ENCODE measurements around the gene SRCIN1.

Gene SRCIN1

DNA sequence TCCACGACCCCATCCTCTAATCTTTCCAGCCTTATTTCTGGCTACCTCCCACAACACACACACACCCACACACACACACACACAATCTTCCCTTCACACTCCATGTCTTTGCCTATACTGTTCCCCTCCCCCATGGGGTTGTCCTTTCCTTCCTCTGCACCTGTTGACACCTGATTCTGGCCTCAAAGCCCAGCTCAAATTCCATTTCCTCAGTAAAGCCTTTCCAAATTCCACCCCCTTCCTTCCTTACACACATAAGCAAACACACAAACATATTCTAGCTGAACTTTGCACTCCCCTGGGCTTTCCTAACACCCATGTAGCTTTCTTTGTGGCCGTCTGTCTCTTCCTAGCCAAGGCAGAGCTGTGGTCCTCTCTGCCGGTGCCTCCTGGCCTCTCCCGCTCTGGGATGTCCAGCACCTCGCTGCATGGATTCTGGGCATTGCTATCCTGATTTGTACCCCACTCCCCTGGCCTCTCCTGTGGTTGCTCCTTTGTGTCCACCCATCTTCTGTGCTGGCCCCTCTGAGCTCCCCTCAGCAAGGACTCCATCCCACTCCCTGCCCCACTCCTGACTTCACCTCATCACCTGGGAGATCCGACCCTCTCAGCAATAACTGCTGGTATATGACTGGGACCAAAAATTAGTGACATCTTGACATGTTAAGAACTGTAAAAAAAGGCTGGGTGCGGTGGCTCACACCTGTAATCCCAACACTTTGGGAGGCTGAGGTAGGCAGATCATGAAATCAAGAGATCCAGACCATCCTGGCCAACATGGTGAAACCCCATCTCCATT lies 8.4 kb upstream of the SRCIN1 start:
- no peak for DNase-seq

DNA sequence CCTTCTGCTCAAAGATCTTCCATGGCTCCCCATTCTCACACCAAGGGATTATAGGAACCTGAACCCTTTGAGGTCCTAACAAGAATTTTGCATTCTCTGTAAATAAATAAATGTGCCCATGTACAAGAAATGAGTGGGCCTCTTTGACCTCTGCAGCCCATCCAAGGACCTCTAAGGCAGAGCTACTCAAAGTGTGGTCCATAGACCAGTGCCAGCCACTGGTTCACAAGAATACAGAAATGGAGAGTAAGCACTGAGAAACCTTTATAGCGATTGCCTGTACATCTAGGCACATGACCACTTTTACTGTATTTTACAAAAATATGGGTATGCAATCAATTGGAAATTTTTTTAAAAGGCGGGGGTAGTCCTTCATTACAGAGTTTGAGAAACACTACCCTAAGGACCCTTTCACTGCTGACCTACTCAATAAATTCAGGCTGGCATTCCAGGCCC lies 7.8 kb upstream of the SRCIN1 start:
- no peak for DNase-seq

DNA sequence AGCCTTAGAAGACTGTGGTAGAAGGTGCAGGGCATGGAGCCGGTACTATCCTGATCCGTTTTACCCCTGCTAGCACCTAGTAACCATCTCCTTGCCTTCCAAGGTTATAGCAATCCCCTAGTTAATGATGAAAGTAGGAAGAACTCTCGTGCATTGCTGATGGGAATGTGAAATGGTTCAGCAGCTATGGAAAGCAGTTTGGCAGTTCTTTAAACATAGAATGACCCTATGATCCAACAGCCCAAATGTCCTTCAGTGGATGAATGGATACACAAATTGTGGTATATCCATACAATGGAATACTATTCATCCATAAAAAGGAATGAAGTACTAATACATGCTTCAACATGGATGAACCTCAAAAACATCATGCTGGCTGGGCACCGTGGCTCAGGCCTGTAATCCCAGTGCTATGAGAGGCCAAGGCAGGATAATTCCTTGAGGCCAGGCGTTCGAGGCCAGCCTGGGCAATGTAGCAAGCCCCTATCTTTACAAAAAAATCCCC lies 6.2 kb upstream of the SRCIN1 start:
- DNase-seq: no peak

DNA sequence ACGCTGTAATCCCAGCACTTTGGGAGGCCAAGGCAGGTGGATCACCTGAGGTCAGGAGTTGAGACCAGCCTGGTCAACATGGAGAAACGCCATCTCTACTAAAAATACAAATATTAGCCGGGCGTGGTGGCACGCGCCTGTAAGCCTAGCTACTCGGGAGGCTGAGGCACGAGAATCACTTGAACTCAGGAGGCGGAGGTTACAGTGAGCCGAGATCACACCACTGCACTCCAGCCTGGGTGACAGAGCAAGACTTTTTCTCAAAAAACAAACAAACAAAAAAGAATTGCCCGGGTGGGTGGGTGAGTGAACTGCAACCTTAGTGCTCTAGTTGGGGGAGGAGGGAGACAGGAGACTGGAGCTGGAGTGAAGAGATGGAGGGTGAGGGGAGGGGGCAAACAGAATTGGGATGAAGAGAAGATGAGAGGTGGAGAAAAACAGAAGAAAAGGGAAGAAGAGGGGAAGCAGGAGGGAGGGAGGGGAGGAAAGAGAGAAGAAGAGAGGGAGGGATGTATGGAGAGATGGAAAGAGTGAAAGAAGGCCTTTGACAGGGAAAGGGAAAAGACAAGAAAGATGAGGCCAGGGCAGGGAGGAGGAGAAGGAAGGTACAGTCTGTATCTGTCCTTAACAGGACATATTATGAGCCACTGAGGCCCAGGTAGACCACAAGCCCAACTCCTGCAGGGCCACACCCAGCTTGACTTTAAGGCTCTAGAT lies 5.5 kb upstream of the SRCIN1 start:
- no peak for DNase-seq

DNA sequence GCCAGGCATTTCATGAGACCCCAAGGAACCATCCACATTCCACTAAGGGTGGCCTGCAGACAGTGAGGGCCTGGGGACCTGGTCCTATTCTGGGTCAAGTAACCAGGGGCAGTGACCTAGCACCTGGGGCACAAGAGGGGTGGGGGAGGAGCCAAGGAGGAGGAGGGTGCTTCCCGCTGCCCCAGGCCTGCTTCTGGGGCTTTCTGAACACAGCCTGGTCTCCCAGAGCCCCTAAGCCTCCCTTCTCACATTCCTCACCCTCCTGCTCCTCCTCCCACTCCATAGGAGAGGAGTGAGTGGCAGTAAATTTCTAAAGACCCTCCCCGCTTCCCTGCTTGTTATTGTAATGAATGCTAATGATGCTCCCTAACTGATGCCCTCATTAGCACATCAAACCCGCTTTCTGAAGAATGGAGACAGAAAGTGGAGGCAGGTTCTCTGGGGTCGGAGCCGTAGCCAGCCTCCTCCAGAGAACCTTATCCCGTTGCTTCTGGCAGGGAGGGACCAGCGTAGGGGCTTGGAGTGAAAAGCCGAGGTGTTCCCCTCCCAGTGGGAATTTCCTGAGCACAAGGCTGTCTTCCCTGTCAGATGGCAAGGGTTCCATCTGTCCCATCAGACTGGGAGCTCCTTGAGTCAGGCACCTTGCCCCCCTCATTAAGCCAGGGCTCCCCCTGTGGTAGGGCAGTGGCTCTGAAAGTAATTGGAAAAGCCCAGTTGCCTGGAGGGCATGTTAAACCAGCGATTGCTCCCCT lies 3.7 kb upstream of the SRCIN1 start:
- no peak for DNase-seq

DNA sequence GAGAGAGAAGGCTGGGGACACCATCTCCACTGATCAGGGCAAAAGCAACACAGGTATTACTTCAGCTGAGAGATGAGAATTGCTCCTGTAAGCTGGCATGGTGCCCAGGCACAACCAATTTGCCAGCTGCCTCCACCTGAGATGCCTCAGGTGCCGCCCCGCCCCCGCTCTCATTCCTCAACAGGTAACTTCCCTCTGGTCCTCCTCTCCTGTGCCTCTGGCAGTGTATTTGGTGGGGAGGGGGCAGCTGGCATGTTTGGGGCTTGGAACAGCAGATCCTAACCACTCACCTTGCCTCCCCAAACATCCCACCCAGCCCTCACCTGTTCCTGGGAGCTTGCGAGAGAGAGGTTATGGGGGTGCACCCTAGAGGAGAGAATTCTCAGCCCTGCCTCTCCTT lies 2.9 kb upstream of the SRCIN1 start:
- DNase-seq: no peak

DNA sequence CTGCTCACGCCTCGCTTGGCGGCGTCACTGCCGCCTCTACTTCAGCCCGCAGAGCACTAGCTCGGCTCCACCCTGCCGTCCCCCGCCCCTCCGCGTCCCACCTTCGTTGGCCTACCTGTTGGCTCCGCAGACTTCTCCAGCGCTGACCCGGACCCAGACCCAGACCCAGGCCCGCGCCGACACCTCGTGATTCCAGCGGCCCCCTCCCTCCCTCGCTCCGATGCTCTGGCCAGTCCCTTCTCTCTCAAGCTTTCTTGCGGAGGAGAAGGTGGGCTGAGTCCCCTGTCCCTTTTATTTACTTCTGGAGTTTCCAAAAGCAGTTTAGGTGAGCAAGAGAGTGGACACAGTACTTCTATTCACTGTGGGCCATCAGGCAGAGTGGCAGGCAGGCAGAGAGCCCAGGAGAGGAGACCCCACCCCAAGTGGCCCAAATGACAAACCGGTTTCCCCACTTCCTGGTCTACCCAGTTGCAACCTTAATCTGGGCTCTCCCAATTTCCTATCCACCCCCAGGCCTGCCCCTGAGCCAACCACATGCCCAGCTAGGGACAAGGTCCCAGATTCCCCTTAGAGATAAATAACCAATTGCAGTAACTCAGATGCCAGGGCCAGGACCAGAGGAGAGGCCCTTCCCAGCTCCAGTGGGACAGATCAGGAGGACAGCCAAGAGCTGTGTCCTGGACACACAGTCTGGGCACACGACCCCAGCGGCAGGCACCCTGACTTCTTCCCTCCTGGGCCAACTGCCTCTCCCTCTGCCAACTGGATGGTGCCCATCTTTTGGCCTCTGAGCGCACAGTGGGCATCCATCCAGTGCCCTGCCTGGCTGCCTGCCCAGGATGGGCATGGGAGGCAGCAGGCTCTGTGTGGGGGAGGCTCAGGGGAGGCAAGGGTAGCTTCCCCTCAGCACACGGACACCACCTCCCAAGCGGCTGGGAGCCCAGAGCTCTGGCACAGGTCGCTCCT lies 1.2 kb upstream of the SRCIN1 start:
- DNase-seq: peak; percentile 53

DNA sequence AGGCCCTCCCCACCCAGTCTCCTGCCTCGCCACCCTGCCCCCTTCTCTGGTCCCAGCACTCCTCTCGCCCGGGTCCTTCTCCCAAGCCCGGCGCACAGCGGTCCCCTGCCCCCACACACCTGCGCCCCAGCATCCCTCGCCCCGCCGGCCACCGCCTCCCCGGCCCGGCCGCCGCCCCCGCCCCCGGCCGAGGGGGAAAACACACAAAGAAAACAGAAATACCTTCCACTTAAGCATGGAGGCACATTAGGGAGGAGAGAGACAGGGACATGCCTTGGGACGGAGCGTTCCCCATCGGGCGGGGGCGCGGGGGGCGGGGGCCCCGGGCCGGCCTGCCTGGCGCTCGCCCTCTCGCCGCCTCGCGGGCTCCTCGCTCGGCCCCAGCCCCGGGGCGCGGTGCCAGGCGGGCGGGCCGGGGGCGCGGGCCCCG lies 326 bp downstream of the SRCIN1 start:
- no peak for DNase-seq

DNA sequence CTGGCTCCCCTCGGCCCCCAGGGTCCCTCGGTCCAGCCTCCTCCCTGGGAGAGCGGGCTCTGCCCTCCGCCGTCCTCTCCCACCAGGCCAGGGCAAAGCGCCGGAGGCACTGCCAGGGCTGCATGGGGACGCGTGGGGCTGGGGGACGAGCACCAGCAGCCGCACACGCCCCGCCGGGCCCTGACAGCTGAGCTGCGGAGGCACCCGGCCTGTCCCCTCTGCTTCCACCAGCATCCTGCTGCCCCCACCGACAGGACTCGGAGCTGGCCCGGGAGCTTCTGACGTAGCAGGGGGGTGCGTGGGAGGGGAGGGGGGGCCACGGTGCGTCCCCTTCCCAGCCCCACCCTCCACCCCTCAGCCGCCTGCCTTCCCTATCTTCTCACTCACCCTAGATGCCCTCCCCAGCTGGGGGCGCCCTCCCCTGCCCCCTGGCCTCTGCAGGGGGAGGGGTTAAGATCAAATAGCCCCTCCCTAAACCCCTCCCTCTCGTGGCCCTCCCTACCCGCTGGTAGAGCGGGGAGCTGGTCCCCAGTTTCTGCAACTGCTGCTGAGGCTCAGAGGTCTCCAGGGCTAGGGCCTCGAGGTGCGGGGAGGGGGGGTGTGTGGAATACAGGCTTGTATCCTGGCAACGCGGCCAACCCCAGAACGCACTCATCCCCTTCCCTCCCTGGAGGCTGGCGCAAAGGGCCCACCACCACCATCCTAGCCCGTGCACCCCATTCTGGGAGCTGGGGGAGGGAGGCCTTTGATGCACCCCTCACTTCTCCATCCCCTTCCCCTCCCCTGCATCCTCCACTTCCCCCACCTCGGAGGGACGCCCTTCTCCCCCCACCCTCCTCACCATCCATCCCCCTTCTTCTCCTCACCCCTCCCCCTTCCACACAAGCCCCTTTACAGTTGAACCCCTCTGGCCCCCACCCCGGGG lies 1.0 kb downstream of the SRCIN1 start:
- no peak for DNase-seq

DNA sequence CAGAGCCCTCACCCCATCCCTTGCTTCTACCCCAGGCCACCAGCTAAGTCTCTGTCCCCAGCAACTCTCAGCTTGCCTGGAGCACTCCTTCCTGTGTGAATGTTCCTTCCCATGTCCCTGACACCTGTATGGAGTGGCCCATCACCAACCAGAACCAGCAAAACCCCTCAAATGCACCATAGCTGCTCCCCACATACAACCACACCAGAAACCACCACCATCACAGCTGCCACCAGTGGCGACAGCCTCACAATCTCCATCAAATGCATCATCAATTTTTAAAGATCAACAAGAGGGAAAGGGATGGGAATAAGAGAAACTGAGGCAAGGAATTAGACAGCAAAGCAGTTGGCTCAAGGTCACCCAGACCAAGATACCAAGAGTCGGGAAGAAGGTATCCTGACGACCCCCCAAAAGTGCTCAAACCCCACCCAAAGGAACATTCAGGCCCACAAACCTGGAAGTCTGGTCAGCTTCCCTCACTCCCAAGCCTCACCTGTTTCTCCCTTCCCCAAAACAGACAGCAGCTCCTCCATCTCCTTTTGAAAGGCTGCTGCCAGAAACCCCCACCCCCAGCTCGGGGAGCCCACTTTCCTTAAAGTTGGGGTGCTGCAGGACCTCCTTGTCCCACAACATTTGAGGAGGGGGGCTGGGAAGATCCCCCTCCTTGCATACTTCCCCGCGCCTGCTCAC lies 1.8 kb downstream of the SRCIN1 start:
- no peak for DNase-seq

DNA sequence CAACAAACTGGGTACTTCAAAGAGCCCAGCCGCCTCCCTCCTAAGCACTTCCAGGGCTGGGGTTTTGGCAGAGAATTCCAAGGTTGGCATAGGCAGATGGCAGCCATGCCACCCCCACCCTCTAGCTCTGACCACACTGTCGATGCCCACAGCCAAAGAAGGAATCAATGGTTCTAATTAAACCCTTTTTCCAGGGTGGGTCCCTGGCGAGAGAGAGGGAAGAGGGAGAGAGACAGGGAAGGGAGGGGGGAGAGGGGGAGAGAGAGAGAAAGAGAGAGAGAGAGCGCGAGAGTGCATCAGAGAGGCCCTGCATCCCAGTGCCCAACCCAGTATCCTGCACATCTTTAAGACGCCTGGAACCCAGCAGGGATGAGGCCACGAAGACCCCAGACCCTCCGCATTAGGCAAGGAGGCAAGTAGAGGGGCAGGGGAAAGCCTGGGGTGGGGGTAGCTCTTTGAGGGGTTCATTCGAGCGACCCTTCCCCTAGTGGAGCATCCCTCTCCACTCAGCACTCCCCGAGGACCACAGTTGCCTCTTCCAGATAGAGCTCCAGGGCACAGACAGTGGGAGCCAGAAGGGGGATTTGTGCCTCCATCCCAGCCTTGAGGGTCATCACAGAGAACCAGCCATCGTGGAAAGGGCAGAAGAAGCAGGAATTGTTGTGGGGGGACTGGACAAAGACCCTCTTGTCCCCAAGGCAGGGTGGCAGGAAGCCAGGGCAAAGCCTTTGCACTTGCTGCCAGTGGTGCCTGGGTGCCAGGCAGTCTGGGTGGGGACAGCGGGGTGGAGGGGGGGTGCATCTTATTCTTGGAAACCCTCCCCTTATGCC lies 2.6 kb downstream of the SRCIN1 start:
- DNase-seq: peak; percentile 16

DNA sequence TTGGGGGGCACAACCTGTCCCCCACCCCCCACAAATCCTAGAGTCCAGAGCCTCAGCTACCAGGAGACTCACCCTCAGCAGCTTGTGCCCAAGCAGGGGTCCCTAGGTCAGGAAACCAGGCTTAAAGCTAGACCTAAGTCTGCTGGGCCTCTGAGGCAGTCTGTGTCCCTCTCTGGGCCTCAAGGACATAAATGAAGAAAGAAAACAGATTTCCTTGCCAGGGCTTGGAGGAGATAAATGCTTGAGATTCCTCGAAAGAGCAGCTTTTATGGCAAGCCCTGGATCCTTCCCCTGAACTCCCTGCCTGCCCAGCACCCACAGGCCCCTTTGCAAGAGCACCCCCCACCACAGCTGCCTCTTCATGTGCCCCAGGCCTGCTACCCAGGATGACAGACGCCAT lies 3.3 kb downstream of the SRCIN1 start:
- DNase-seq: no peak

DNA sequence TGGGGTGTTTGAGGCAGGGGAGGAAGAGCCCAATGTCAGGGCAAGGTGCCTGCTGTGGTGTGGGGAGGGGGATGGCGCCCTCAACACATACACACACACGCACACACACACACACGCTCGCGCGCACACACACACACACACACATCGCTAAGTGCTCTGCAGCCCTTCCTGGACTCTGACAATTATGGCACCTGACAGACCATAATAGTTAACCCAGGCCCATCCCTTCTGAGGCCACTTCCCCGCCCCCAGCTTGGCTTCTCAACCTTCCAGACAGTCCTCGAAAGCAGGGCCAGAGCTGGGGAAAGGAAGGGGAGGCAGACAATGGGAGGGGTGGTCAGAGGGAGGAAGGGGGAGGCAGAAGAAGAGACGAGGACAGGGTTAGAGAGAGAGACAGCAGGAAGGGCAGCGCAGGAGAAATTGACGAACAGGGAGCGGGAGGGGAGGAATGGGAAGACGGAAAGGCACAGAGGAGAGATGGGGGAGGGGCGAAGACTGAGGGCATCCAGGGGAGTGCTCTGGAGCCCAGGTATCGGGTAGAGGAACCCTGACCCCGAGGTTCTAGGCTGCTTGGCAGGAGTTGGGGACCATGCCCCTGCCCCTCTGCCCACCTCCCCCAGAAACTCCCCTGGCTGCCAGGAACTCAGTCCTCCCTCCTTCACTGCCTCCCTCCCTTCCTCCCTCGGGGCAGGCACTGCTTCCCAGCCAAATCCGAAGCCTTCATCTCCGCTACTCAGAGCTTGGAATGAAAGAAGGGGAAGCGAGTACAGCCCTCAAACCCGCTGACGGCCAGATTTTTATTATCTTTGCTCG lies 4.0 kb downstream of the SRCIN1 start:
- peak; percentile 36 for DNase-seq

DNA sequence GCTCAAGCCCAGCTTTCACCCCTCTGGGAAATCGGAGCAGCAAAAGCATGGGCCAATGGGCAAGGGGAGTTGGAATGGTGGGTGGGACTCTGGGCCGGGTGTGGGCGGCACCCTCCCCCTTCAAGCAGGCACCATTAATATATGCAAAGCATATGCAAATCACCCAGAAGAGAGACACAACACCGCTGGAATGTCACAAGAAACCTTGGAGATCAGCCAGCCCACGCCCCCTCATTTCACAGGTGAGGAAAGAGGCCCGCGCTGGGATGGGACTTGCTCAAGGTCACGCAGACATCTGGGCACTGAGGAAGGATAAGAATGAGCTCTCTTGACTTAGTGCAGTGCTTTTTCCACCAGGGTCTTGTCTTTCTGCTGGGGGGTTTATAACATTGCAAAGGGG lies 4.8 kb downstream of the SRCIN1 start:
- no peak for DNase-seq

DNA sequence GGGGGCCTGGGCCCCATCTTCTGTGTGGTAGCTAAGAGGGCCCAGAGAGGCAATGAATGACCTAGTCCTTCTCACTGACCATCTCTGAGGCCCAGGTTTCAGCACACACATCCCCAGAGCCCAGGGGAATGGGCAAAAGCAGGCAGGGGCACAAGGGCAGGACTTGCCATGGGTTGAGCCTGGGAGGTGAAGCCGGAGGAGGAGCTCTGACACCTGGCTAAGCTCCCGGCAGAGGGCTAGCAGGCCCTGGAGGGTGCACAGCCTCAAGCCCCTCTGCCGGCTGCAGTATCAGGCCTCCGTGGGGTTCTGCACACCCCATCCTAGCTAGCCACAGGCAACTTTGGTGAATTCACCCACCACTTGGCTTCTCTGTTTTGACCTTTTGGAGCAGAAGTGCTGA lies 5.3 kb downstream of the SRCIN1 start:
- no peak for DNase-seq

DNA sequence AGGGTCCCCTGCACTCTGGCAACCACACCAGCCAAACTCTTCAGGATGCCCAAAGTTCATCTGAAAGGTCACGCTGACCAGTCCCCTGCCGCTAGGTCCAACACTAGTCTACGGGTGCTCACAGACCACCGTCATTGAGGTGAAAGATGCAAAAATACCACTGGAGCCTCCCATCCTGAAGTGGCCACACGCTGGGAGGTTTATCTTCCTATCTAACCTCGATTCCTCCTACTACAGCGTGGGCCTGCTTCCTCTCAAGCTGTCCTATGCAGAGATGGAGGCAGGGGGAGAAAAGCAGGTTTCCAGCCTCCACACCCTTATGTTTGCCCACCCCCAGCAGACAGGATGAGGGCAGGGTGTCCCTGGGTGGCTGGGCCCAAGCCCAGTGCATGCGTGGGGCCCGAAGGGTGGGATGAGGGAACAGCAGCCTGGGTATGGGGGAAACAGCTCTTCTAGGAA lies 6.3 kb downstream of the SRCIN1 start:
- DNase-seq: no peak

DNA sequence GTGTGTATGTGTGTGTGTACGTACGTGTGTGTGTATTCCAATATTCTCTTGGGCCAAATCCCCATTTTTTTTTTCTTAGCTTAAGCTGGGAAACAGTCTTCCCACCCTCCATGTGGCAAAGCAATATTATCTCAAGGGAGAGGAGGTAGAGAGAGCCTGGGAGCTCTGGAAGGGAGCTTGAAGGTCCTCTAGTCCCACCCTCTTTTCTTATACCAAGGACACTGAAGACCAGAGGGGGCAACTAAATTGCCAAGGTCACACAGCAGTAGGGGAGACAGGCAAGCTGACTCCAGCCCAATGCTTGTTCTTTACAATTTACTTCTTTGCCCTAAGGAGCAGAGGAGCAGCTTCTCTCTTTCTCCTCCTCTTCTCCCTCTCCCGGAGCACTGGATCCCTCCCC lies 6.8 kb downstream of the SRCIN1 start:
- DNase-seq: no peak

DNA sequence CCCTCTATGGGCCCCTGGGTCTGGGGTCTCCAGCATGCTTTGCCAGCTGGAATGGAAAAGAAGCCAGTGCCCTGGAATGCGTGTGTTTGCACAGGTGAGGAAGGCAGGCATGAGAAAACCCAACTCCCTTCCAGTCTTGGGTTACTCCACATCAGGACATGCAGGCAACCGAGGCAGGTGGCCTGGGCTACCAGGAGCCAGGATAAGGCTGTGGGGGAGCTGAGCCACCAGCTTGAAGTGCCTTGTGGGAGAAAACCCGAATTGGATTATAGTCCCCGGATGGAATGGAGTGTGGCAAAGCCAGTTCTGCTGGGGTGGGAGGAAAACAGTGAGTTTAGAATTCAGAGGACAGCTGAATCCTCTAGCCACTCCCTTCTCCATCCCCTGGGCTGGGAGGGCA lies 7.2 kb downstream of the SRCIN1 start:
- DNase-seq: peak; percentile 62

DNA sequence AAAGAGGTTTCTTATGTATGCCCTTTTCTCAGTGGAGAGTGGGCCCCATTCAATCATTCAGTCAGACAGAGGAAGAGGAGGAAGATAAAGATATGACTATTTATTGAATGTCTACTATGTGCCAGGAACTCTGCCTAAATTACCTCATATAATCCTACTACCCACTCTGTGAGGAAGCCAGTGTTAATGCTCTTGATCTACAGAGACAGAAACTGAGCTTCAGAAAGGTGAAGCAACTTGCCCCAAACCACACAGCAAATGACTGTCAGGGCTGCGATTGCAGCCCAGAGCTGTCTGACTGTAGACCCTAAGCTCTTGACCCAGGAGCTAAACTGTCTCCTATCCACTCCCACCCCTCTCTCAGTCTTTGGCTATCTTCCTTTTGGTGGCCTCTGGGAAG lies 8.4 kb downstream of the SRCIN1 start:
- DNase-seq: no peak
